Skeletal muscle satellite cell (primary cell): Measurements from ENCODE around the gene CLEC16A.

ENCODE experiments used
- H3K27me3 ChIP-seq: 2 replicates; pipeline ENCODE4 v1.7.0; 2013; ENCODE audit warnings: low read length; ENCODE audit not compliant: control insufficient read depth, insufficient read depth
- H3K36me3 ChIP-seq: 2 replicates; pipeline ENCODE4 v1.7.0; 2013; ENCODE audit warnings: mild to moderate bottlenecking, control low read depth, low read length; ENCODE audit not compliant: insufficient read depth
- H3K4me1 ChIP-seq: 2 replicates; pipeline ENCODE4 v1.7.0; 2013; ENCODE audit warnings: low read length; ENCODE audit not compliant: control insufficient read depth, insufficient read depth
- H3K4me2 ChIP-seq: 2 replicates; pipeline ENCODE4 v1.7.0; 2013; ENCODE audit warnings: mild to moderate bottlenecking, low read length
- H3K4me3 ChIP-seq: 2 replicates; pipeline ENCODE4 v1.7.0; 2013; ENCODE audit warnings: low read length
- H3K9ac ChIP-seq: 2 replicates; pipeline ENCODE4 v1.7.0; 2013; ENCODE audit warnings: mild to moderate bottlenecking, low read depth, low read length, moderate library complexity
- H3K9me3 ChIP-seq: replicated peaks from 2 replicates; pipeline ENCODE4 v1.7.0; 2013; ENCODE audit warnings: mild to moderate bottlenecking, control low read depth, low read length

Gene CLEC16A

GRCh38 chr16:11147033-11147753 is 202.8 kb downstream of the CLEC16A start:
- H3K4me2 ChIP-seq, result no peak overlapping the region

GRCh38 chr16:11147754-11148444 is 203.5 kb downstream of the CLEC16A start:
- H3K27me3 ChIP-seq, result no peaks in the 10 kb centered on the region
- no peak overlapping the region for H3K9ac ChIP-seq
- no peak overlapping the region for H3K4me2 ChIP-seq
- peaks cover 7% of the 10 kb centered on the region for H3K4me1 ChIP-seq
- H3K4me3 ChIP-seq, result no peak overlapping the region
- no peaks in the 10 kb centered on the region for H3K36me3 ChIP-seq
- no peaks in the 10 kb centered on the region for H3K9me3 ChIP-seq

More at GRCh38 chr16:11147033-11147753, 202.8 kb downstream of the CLEC16A start:
- no peak overlapping the region for H3K4me3 ChIP-seq
- no peaks in the 10 kb centered on the region for H3K27me3 ChIP-seq
- peaks cover 7% of the 10 kb centered on the region for H3K4me1 ChIP-seq
- H3K9ac ChIP-seq, result no peak overlapping the region
- no peaks in the 10 kb centered on the region for H3K9me3 ChIP-seq
- no peaks in the 10 kb centered on the region for H3K36me3 ChIP-seq

DNA sequence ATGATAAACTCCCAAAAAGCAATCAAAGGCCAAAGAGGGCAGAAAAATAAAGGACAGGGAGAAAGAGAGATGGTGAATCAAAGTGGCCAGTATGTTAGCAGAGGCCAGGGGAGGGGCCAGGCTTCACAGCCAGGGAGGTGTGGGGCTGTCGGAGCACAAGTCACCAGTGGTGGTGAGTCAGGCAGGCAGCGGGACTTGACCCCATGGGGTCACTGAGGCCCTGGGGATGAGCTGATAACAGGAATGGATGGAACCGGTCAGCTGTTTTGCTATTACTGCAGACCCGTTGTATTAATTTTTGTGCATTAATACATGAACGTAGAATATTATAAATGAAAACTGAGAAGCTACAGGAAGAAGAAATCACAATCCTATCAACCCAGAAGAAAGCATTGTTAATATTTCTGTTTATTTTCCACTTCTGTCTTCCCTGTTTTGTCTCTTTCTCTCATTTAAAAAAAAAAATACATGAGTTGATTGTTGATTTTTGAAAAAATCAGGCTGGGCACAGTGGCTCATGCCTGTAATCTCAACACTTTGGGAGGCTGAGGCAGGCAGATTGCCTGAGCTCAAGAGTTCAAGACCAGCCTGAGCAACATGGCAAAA is 204.8 kb downstream of the CLEC16A start:
- H3K4me3 ChIP-seq, result no peak overlapping the region
- peaks cover 7% of the 10 kb centered on the region for H3K4me1 ChIP-seq
- no peaks in the 10 kb centered on the region for H3K9me3 ChIP-seq
- H3K36me3 ChIP-seq, result no peaks in the 10 kb centered on the region
- no peaks in the 10 kb centered on the region for H3K27me3 ChIP-seq
- H3K4me2 ChIP-seq, result no peak overlapping the region
- no peak overlapping the region for H3K9ac ChIP-seq

DNA sequence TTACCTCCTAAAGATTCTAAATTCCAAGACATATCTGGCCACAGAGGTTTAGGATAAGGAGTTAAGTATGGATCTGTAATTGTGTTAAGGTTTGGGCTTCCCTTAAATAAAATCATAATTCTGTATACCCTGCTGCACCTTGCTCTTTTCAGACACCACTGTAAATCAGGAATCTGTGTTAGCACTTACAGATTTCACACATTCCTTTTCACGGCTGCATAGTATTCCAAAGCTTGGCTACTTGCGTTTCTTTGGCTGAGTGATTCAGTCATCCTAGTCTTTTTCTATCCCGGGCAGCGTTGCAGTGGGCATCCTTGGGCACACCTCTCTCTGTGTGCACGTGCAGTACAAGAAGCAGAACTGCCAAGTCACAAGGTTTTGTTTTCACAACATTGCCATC is 205.8 kb downstream of the CLEC16A start:
- H3K4me2 ChIP-seq, result no peak overlapping the region
- no peaks in the 10 kb centered on the region for H3K9me3 ChIP-seq
- peaks cover 3% of the 10 kb centered on the region for H3K4me1 ChIP-seq
- no peaks in the 10 kb centered on the region for H3K36me3 ChIP-seq
- no peak overlapping the region for H3K9ac ChIP-seq
- H3K4me3 ChIP-seq, result no peak overlapping the region
- no peaks in the 10 kb centered on the region for H3K27me3 ChIP-seq

DNA sequence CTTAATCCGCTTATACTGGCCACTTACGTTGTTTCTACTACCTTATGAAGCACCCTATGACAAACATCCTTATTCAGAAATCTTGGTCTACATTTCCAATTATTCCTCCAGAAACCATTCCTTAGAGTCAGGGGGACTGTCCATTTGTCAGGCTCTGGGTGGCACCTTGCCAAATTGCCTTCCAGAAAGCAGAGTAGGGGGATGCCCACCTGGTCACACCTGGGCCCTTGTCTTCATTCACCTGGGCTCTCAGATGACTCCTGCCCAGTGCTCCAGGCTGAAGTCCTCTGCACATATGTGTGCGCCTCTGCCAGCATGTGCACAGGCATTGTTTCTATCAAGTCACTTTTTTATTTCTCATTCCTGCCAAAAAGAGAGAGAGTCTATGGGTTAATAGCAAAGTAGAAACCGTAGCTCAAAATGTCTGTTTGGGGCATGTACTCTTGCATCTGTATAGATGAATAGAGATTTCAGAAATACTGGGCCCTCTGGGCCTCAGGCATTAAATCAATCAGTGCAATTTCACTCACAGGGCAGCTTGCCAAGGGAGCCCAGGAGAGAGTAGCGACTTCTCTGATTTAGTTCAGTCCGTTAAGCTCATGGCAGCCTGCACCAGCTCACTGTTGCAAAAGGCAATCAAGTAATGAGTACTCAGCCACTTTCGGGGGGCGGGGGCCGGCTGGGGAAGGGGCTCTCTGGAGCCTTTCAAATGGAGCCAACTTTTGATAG is 207.0 kb downstream of the CLEC16A start:
- Histone ChIP-seq H3K27me3 (no peaks in the 10 kb centered on the region), H3K4me1 (no peaks in the 10 kb centered on the region), H3K9ac (no peak overlapping the region), H3K4me2 (no peak overlapping the region), H3K9me3 (no peaks in the 10 kb centered on the region), H3K36me3 (no peaks in the 10 kb centered on the region), H3K4me3 (no peak overlapping the region)

- H3K36me3 ChIP-seq, result no peaks in the 10 kb centered on the region
- no peaks in the 10 kb centered on the region for H3K27me3 ChIP-seq
- no peaks in the 10 kb centered on the region for H3K9me3 ChIP-seq
- H3K4me3 ChIP-seq, result no peak overlapping the region
- H3K9ac ChIP-seq, result no peak overlapping the region
- H3K4me2 ChIP-seq, result no peak overlapping the region
- H3K4me1 ChIP-seq, result no peaks in the 10 kb centered on the region
Observed at GRCh38 chr16:11151885-11152629, 207.7 kb downstream of the CLEC16A start.

GRCh38 chr16:11152677-11153331 is 208.4 kb downstream of the CLEC16A start:
- Histone ChIP-seq H3K36me3 (no peaks in the 10 kb centered on the region), H3K9me3 (no peaks in the 10 kb centered on the region), H3K4me1 (no peaks in the 10 kb centered on the region), H3K9ac (no peak overlapping the region), H3K4me2 (no peak overlapping the region), H3K27me3 (no peaks in the 10 kb centered on the region), H3K4me3 (no peak overlapping the region)

DNA sequence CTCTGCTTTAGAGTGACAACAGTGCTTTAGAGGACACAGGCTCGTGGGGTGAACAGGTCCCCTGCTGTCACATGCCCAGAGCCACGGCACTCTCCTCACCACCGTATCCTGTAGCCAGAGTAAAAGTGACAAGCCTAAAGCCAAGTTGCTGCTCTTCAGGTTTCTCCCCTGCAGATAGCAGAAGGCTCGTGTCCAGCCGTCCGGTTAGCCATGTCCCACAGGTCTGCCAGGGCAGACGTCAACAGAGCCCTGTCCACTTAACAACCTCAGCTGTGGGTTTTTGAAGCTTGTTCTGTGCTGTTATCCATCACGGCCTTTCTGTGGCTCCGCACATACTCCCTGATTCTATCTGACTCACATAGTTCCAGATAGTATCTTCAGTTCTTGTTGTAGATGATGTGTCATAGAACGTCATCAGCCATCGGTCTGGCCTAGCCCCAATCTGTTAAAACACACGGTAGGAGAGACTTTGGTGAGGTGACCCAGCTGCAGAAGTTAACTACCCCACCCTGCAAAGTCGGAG is 211.0 kb downstream of the CLEC16A start:
- no peak overlapping the region for H3K4me3 ChIP-seq
- no peaks in the 10 kb centered on the region for H3K9me3 ChIP-seq
- H3K4me1 ChIP-seq, result no peaks in the 10 kb centered on the region
- H3K27me3 ChIP-seq, result no peaks in the 10 kb centered on the region
- H3K4me2 ChIP-seq, result no peak overlapping the region
- no peaks in the 10 kb centered on the region for H3K36me3 ChIP-seq
- H3K9ac ChIP-seq, result no peak overlapping the region

DNA sequence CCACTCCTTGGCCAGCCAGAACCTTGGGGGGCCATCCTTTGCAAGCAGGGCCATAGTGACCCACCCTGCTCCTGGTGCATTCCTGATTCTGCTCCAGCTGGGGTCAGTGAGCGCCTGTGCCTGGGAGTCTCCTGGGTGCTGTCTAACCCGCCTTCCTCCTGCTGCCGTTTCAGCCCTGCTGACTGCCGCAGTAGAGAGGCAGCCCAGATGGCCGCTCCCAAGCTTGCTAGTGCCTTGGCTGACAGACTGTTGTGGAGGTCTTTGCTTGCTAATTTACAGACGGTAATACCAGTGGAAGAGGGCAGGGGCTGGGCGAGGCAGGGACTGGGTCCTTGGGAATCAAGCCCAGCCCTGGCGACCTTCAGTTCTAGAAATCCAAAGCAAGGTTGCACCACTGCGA is 212.0 kb downstream of the CLEC16A start:
- H3K9me3 ChIP-seq, result no peaks in the 10 kb centered on the region
- H3K27me3 ChIP-seq, result no peaks in the 10 kb centered on the region
- no peak overlapping the region for H3K4me2 ChIP-seq
- H3K4me1 ChIP-seq, result no peaks in the 10 kb centered on the region
- H3K9ac ChIP-seq, result no peak overlapping the region
- no peak overlapping the region for H3K4me3 ChIP-seq
- H3K36me3 ChIP-seq, result no peaks in the 10 kb centered on the region

- Histone ChIP-seq H3K36me3 (no peaks in the 10 kb centered on the region), H3K27me3 (no peaks in the 10 kb centered on the region), H3K9me3 (no peaks in the 10 kb centered on the region), H3K4me2 (no peak overlapping the region), H3K4me3 (no peak overlapping the region), H3K9ac (no peak overlapping the region), H3K4me1 (no peaks in the 10 kb centered on the region)
Observed at GRCh38 chr16:11157143-11157542, 212.8 kb downstream of the CLEC16A start.
